ENCODE data around the gene FAM209A.

DNA sequence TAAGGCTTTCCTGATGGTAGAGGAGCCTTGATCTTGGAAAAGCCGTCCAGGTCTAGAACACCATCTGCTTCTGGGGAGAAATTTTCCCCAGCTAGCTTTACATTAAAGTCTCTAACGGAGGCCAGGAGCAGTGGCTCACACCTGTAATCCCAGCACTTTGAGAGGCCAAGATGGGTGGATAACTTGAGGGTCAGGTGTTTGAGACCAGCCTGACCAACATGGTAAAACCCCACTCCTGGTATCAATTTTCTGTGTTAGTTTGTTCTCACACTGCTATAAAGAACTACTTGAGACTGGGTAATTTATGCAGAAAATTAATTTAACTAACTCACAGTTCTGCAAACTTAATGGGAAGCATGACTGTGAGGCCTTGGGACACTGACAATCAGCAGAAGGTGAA, 46.3 kb downstream of the FAM209A start:
- TF ChIP-seq POLR2A (IDR thresholded peaks at IDR 0.05; ENCODE audit: low read depth, low read length), result no peak
- TF ChIP-seq POLR2AphosphoS5 (IDR thresholded peaks at IDR 0.05; ENCODE audit: low read depth, low read length), result no peak

Measured in GM12892 (cell line).